ENCODE data around the gene NSD1.

- TF ChIP-seq GABPA (IDR thresholded peaks at IDR 0.05; ENCODE audit: borderline replicate concordance, insufficient read depth, low read length) (no peak), CTCF (IDR thresholded peaks at IDR 0.05; ENCODE audit: control extremely low read depth in 1 of 3, insufficient read depth in 1 of 3, low read depth in 1 of 3, low read length in 3 of 3) (no peak), CEBPB (IDR thresholded peaks at IDR 0.05; ENCODE audit: low read depth, low read length) (no peak), RBBP5 (IDR thresholded peaks at IDR 0.05; ENCODE audit: borderline replicate concordance, low read depth, low read length) (no peak), CHD2 (IDR thresholded peaks at IDR 0.05; ENCODE audit: low read length) (no peak), RAD21 (IDR thresholded peaks at IDR 0.05 in 1 of 2, conservative IDR thresholded peaks at IDR 0.05 in 1 of 2; ENCODE audit: low read depth in 2 of 2, low read length in 2 of 2) (no peak)
Measured at GRCh38 chr5:177140312-177140711, 6.7 kb downstream of the NSD1 start.
